Epithelial cell of proximal tubule (primary cell): ENCODE results near the gene SETDB2. TPM values are rescaled to one million over a fixed set of nuclear protein-coding genes. Genes with fewer than 3 reads are reported as not detected.

ENCODE experiments used
- DNase-seq: peaks from one replicate; pipeline ENCODE4 v3.0.0-alpha.2; 2011; ENCODE audit warnings: low read depth
- H3K4me3 ChIP-seq: 2 replicates; pipeline ENCODE4 v1.5.1; 2011; ENCODE audit warnings: low read depth, mild to moderate bottlenecking, low read length
- CTCF ChIP-seq: conservative IDR thresholded peaks from 2 replicates; pipeline ENCODE4 v1.5.1; 2012; ENCODE audit warnings: low read depth, mild to moderate bottlenecking, low read length
- total RNA-seq: library from RNA; depleted of rRNA; stranded (reverse); fragments of >200 nt; gene quantifications from 2 replicates; pipeline ENCODE4 v1.2.3, GENCODE V29; 2015

The SETDB2 gene
- total RNA-seq, 1 donor from 2014 or later, result 5.2 TPM

DNA sequence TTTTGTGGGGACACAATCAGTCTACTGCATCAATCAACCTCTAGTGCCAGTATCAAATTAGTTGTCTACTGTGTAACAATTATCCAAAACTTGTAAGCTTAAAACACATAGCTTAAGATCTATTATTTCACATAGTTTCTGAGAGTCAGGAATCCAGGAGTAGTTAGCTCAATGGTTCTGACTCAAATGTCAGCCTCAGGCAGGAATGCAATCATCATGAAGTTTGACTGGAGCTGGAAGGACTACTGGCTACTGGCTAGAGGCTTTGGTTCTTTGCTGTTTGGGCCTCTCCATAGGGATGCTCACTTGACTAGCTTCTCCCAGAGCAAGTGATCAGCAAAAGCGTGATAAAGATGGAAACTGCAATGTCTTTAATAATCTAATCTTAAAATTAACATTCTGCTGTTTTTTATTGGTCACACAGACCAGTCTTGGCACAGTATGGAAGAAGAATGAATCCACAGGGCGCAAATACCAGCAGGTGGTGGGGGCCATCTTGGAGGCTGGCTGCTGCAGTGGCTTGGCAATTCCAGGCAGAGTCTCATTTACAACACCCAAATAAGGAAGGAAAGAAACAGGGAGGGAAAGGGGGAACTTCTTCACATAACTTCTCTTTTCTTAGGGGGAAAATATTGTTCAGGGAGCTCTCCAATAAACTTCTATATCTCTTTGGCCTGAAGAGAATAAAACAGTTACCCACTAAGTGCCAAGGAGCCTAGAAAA lies 15.9 kb upstream of the SETDB2 start:
- no peak overlapping the region for H3K4me3 ChIP-seq
- no peak for DNase-seq
- no peak for TF ChIP-seq CTCF

DNA sequence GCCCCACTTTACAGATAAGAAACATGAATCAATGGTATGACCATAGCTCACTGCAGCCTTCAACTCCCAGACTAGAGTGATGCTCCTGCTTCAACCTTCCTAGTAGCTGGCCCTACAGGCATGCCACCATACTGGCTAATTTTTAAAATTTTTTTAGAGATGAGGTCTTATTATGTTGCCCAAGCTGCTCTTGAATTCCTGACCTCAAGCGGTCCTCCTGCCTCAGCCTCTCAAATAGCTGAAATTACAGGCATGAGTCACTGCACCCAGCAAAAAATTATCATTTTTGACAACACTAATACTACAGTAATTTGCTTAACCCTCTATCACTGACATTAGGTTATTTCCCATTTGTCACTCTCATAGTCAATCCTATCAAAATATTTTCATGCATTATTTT lies 15.0 kb upstream of the SETDB2 start:
- no peak for DNase-seq
- no peak overlapping the region for H3K4me3 ChIP-seq
- TF ChIP-seq CTCF, result no peak

- H3K4me3 ChIP-seq, result no peak overlapping the region
- no peak for TF ChIP-seq CTCF
- DNase-seq, result no peak
These were observed 8.1 kb upstream of the SETDB2 start for GRCh38 chr13:49435992-49436391.

DNA sequence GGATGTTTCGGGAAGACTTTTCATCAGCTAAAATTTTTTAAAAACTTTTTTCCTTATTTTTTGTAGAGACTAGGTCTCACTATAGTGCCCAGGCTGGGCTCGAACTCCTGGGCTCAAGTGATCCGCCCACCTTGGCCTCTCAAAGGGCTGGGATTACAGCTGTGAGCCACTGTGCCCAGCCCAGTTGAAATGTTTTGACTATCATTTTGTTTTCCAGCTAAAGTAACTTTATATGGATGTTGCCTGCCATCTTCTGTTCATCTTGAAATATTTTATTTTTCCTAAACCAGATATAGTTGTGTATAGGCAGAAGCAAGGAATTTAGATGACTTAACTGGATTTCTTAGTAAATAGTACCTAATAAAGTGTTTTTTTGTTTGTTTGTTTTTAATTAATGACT lies 7.2 kb upstream of the SETDB2 start:
- DNase-seq, result peak; percentile 10
- TF ChIP-seq CTCF, result no peak

DNA sequence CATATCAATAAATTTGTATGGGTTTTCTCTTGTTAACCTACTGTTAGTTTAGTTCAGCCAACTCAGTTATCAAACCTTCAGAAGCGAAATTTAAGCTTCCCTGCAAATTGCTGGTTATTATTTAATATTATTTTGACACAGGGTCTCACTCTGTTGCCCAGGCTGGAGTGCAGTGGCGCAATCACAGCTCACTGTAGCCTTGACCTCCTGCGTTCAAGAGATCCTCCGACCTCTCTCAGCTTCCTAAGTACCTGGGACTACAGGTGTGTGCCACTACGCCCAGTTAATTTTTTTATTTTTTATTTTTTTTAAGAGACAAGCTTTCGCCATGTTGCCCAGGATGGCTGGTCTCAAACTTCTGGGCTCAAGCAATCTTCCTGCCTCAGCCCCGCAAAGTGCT lies 6.4 kb upstream of the SETDB2 start:
- TF ChIP-seq CTCF, result no peak
- no peak for DNase-seq
- H3K4me3 ChIP-seq, result no peak overlapping the region

More for the DNA sequence above, 7.2 kb upstream of the SETDB2 start:
- H3K4me3 ChIP-seq, result no peak overlapping the region

- DNase-seq, result no peak
- no peak for TF ChIP-seq CTCF
- no peak overlapping the region for H3K4me3 ChIP-seq
These were observed 4.5 kb upstream of the SETDB2 start for GRCh38 chr13:49439609-49440008.

- no peak for DNase-seq
- no peak overlapping the region for H3K4me3 ChIP-seq
- TF ChIP-seq CTCF, result no peak
These were observed 2.8 kb upstream of the SETDB2 start for GRCh38 chr13:49441312-49441711.
